Pancreas (tissue), 10 donors: Measurements from ENCODE around the gene LCAT. TPM values are rescaled to one million over a fixed set of nuclear protein-coding genes. Genes with fewer than 3 reads are reported as not detected.
A peak's percentile ranks its signal among the peaks of the same experiment; 100 is the strongest.

Source experiments
- ATAC-seq, 4 donors: fragments of 200-7000 bp; cut with Tn5 transposase; one replicate each; pipeline versions ENCODE4 v1.8.0 to v1.9.1; 2020; ENCODE audit warnings: mild to moderate bottlenecking in 4 of 4, moderate library complexity in 4 of 4
- DNase-seq, 6 donors: peaks; one replicate each; pipeline ENCODE4 v3.0.0-alpha.2; 2020
- FAIRE-seq: peaks from 2 replicates; lab custom pipeline; 2012; peaks lifted over from hg19 to GRCh38; lab: Jason Lieb, UNC
- H3K27ac ChIP-seq, 4 donors: fragments of 200-600 bp; sonication (generic); 1 replicate in 3 of 4; 2 replicates in 1 of 4; pipeline versions ENCODE4 v1.5.0 to v1.8.0; 2020
- H3K27me3 ChIP-seq, 4 donors: fragments of 200-600 bp; one replicate each; pipeline ENCODE4 v1.8.0; 2021
- H3K36me3 ChIP-seq, 3 donors: fragments of 200-600 bp; sonication (generic) in 1 of 3; one replicate each; pipeline versions ENCODE4 v1.5.0 to v1.8.0; 2020 to 2021
- H3K4me1 ChIP-seq, 3 donors: fragments of 200-600 bp; one replicate each; pipeline ENCODE4 v1.8.0; 2021
- H3K4me3 ChIP-seq, 4 donors: fragments of 200-600 bp; sonication (generic) in 2 of 4; one replicate each; pipeline versions ENCODE4 v1.5.0 to v1.8.0; 2020 to 2021
- H3K9me3 ChIP-seq, 4 donors: fragments of 200-600 bp; one replicate each; pipeline ENCODE4 v1.8.0; 2021
- WGBS, 2 donors: extraction: QIAGEN DNeasy Blood & Tissue Kit; methylation state at CpG; one replicate each; pipeline ENCODE4 v1.1.7; 2013; 5-methylcytosine and 5-hydroxymethylcytosine counted together
- intact Hi-C, 3 donors: fragments of 100-400 bp; cut with DNase I; formaldehyde crosslinking; loops; one replicate each; pipeline versions ENCODE4 v1.11.1 to v1.14.2; 2022
- polyA plus RNA-seq, 2 donors: library from polyadenylated mRNA; stranded (reverse); fragments of 200-250 nt; gene quantifications; one replicate each; pipeline ENCODE4 v1.2.3, GENCODE V29; 2013
- total RNA-seq, 6 donors: library from RNA; stranded (reverse); fragmentation: NEBNext Ultra II Directional in 4 of 6; extraction: Animal tissue kit (Norgen Biotek cat#: 25700) in 4 of 6; gene quantifications; one replicate each; pipeline versions ENCODE4 v1.2.1 to v1.2.4, GENCODE V29; 2021 to 2023
- TF ChIP-seq, protein P1 (sequence below), 4 donors: fragments of 200-600 bp; sonication (generic) in 3 of 4; IDR thresholded peaks; one replicate each; pipeline versions ENCODE4 v1.5.0 to v1.8.0; 2021; ENCODE audit warnings: antibody characterized with exemption in 4 of 4
- donor health status: healthy with polysubstance abuse.
- donor health status: DM: no; HTN: no; CAD: no; lungs with moderate emphysema.
- donor health status: DM: no; HTN: no; CAD: no.
- donor health status: control.
- donor health status: control.
- donor health status: Bipolar disorder and iron deficiency.
- donor health status: DM: yes; HTN: yes; CAD: no.
- donor health status: DM: no; HTN: no; CAD: no.
- donor health status: DM: no; HTN: no; CAD: no.
- donor health status: DM: yes; HTN: yes; CAD: no.

The LCAT gene
- total and polyA plus RNA-seq, 8 donors: 2.8 to 65.5 (median 10.3) TPM

DNA sequence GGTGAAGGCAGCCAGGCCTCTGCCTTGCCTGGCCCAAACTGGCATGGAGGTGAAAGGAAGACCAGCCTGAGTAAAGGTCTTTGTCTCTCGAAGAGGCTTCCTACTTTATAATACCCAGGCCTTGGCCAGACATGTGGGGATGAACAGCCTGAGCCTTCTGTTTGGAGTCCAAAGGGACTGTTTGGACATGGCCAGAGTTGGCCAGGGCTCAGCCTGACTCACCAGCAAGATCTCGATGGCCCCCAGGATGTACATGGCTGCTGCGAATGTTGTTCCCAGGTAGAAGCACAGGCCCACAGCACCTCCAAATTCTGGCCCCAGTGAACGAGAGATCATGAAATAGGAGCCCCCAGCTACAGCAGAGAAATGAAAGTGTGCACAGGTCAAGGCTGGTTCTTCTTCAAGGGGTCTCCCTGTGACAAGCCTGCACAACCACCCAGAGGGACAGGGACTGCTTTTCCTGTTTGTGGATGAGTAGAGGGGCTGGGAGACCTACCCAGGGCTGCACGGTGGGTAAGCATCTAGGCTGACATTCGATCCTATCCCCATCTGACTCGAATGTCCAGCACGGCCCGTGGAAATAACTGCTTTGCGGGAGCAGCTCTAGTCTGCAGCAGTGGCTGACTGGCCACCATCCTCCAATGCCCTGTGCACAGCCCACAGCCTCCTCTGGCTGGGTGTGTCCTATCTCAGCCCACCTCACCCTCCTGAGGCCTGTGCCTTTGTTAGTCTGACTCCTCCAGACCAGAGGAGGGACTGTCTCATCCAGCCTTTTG lies 10.7 kb upstream of the LCAT start:
- Histone ChIP-seq H3K27ac (no peak overlapping the region), H3K27me3 (no peaks in the 10 kb centered on the region), H3K4me3 (no peak overlapping the region), H3K36me3 (peaks cover 3 to 33% (median 6%) of the 10 kb centered on the region in 3 donors), H3K4me1 (no peaks in the 10 kb centered on the region), H3K9me3 (no peaks in the 10 kb centered on the region)
- TF ChIP-seq, protein P1, sequence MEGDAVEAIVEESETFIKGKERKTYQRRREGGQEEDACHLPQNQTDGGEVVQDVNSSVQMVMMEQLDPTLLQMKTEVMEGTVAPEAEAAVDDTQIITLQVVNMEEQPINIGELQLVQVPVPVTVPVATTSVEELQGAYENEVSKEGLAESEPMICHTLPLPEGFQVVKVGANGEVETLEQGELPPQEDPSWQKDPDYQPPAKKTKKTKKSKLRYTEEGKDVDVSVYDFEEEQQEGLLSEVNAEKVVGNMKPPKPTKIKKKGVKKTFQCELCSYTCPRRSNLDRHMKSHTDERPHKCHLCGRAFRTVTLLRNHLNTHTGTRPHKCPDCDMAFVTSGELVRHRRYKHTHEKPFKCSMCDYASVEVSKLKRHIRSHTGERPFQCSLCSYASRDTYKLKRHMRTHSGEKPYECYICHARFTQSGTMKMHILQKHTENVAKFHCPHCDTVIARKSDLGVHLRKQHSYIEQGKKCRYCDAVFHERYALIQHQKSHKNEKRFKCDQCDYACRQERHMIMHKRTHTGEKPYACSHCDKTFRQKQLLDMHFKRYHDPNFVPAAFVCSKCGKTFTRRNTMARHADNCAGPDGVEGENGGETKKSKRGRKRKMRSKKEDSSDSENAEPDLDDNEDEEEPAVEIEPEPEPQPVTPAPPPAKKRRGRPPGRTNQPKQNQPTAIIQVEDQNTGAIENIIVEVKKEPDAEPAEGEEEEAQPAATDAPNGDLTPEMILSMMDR (IDR thresholded peaks at IDR 0.05): no peak
- DNase-seq (peak in 2 of 6 donors; percentile 34), ATAC-seq (peak in 1 of 4 donors; percentile 26), FAIRE-seq (no peak)
- intact Hi-C loops: no loop called here
- WGBS, 2 donors: 88 to 92% methylated on average over 9 to 10 of the region's 10 CpGs

DNA sequence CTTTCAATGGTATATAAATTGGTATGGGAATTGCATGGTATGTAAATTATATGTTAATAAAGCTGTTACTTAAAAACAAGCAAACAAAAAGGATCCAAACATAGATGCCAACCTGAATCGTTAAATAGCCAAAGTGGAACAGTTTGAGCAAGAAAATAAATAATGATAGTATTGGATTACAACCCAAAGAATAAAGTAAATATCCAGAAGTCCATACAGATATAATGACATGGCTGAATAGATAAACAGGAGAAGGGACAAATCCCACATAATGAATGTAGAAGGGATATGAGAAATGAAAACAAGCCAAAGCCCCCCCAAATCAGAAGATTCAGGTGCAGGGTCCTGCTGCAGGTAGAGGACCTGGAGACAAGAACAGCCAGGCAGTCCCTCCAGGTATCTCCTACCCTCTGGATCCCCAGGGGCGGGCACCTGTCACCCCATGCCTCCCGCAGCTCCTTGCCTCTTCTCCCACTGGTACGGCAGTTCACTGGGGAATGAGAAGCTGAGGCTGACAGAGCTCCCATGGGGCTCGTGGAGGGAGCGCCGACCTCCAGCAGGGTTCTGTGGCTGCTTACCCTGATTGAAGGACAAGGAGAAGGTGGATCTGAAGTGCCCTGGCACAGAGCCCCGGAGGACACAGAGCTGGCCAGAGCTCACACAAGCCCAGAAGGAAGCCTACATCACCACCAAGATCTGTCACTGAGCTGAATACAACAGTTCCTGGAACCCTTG lies 9.9 kb upstream of the LCAT start:
- H3K4me1 ChIP-seq: no peaks in the 10 kb centered on the region
- no peak overlapping the region for H3K27ac ChIP-seq
- WGBS, 2 donors: 77 to 83% methylated on average over 8 of the region's 8 CpGs
- intact Hi-C loops: no loop called here
- TF ChIP-seq, protein P1 (IDR thresholded peaks at IDR 0.05): no peak
- H3K27me3 ChIP-seq: no peaks in the 10 kb centered on the region
- peaks cover 3 to 37% (median 6%) of the 10 kb centered on the region in 3 donors for H3K36me3 ChIP-seq
- no peak for ATAC-seq
- no peak overlapping the region for H3K4me3 ChIP-seq
- FAIRE-seq: no peak
- peak in 1 of 6 donors; percentile 49 for DNase-seq
- H3K9me3 ChIP-seq: no peaks in the 10 kb centered on the region

DNA sequence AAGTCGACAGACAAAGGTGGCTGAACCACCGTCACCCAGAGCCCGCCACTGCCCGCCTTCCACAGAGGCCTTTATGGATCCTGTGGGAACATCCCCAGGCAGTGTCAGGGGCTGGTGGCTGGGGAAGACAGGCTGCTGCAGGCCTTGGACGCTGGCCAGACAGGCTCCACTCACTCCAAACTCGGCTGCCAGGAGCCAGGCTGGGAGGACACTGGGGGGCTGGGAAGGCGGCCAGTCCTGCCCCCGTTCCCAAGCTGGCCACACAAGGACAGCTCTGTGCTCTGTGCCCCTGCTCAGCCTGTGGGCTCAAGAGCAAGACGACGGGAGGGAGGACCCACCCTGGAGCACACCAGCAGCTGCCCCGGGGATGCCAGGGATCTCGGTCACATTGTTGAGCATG lies 7.6 kb upstream of the LCAT start:
- Histone ChIP-seq H3K4me3 (no peak overlapping the region), H3K4me1 (no peaks in the 10 kb centered on the region), H3K9me3 (no peaks in the 10 kb centered on the region), H3K36me3 (peaks cover 7 to 49% (median 9%) of the 10 kb centered on the region in 3 donors), H3K27ac (no peak overlapping the region), H3K27me3 (no peaks in the 10 kb centered on the region)
- ATAC-seq (peak in 1 of 4 donors; percentile 17), DNase-seq (peak in 4 of 6 donors; percentile 14 to 73 (median 50)), FAIRE-seq (no peak)
- intact Hi-C loops: no loop called here
- 69 to 71% methylated on average over 12 of the region's 12 CpGs for WGBS, 2 donors
- TF ChIP-seq, protein P1 (IDR thresholded peaks at IDR 0.05): no peak

DNA sequence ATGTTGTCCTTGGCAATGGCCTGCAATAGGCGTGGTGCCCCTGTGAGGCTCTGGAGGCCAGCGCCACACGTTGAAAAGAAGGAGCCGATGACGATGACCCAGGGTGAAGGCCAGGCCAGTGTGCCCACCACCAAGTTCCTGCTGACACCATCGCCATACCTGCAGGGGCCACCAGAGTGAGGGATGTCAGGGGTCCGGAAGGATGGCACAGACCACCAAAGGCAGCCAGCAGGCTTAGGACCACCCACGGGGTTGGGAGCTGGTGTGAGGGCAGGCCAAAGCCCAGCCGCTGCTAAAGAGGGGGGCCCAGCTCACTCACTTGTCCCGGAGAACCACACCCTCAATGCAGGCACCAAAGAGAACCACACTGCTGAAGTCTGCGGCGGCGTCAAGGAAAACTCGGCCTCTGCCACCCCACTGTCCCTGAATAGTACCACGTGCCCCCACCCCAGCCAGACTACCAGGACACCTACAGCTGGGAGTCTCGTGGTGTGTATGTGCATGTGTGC lies 6.5 kb upstream of the LCAT start:
- peak in 1 of 6 donors; percentile 36 for DNase-seq
- TF ChIP-seq, protein P1 (IDR thresholded peaks at IDR 0.05): no peak
- no peaks in the 10 kb centered on the region for H3K4me1 ChIP-seq
- intact Hi-C loops: no loop called here
- no peak for FAIRE-seq
- H3K27ac ChIP-seq: no peak overlapping the region
- H3K4me3 ChIP-seq: no peak overlapping the region
- no peaks in the 10 kb centered on the region for H3K9me3 ChIP-seq
- no peak for ATAC-seq
- H3K36me3 ChIP-seq: peaks cover 7 to 60% (median 20%) of the 10 kb centered on the region in 3 donors
- no peaks in the 10 kb centered on the region for H3K27me3 ChIP-seq
- WGBS, 2 donors: 90 to 93% methylated on average over 16 of the region's 16 CpGs
